Right atrium auricular region (tissue), 2 donors: ENCODE results near the gene MESP2. TPM values are rescaled to one million over a fixed set of nuclear protein-coding genes. Genes with fewer than 3 reads are reported as not detected.
A peak's percentile ranks its signal among the peaks of the same experiment; 100 is the strongest.

Experiments
- DNase-seq: peaks from one replicate; pipeline ENCODE4 v3.0.0-alpha.2; 2019; ENCODE audit warnings: low spot score
- H3K27ac ChIP-seq, 2 donors: fragments of 200-600 bp; sonication (generic); 1 replicate in 1 of 2; 2 replicates in 1 of 2; pipeline ENCODE4 v1.5.1; 2016 to 2019
- H3K27me3 ChIP-seq, 2 donors: fragments of 200-600 bp; sonication (generic); one replicate each; pipeline versions ENCODE4 v1.5.1 to v1.6.0; 2017 to 2019
- H3K36me3 ChIP-seq: fragments of 200-600 bp; sonication (generic); one replicate; pipeline ENCODE4 v1.5.1; 2016
- H3K4me1 ChIP-seq, 2 donors: fragments of 200-600 bp; sonication (generic); one replicate each; pipeline versions ENCODE4 v1.5.1 to v1.6.0; 2017 to 2019
- H3K4me3 ChIP-seq, 2 donors: fragments of 200-600 bp; sonication (generic); 1 replicate in 1 of 2; 2 replicates in 1 of 2; pipeline ENCODE4 v1.5.1; 2017 to 2019; ENCODE audit warnings: mild to moderate bottlenecking in 1 of 2, moderate library complexity in 1 of 2
- H3K9me3 ChIP-seq, 2 donors: fragments of 200-600 bp; sonication (generic); one replicate each; pipeline ENCODE4 v1.5.1; 2019
- CTCF ChIP-seq, 2 donors: fragments of 200-600 bp; sonication (generic); IDR thresholded peaks; one replicate each; pipeline ENCODE4 v1.5.1; 2019; ENCODE audit warnings: antibody characterized with exemption in 2 of 2
- total RNA-seq, 2 donors: library from RNA; depleted of rRNA; stranded (reverse); fragments of >200 nt; gene quantifications; one replicate each; pipeline ENCODE4 v1.1.0, GENCODE V29; 2016

MESP2 gene
- not detected for total RNA-seq

- Histone ChIP-seq H3K36me3 (no peaks in the 10 kb centered on the region), H3K4me1 (peaks cover 0 to 14% of the 10 kb centered on the region in 2 donors), H3K9me3 (no peaks in the 10 kb centered on the region), H3K27me3 (no peaks in the 10 kb centered on the region), H3K27ac (peak within 1 kb of the TSS; percentile 33 to 52), H3K4me3 (peak within 1 kb of the TSS; percentile 21 to 51)
- TF ChIP-seq CTCF (IDR thresholded peaks at IDR 0.05) = peak; percentile 22 to 66
- DNase-seq = peak; percentile 83
Measured at GRCh38 chr15:89776274-89777072, at the start of gene MESP2. Gene MESP2 (plus strand): TSS chr15:89776332. CDS start chr15:89776358, 26 bp downstream.

- no peaks in the 10 kb centered on the region for H3K9me3 ChIP-seq
- peaks cover 0 to 7% of the 10 kb centered on the region in 2 donors for H3K4me1 ChIP-seq
- no peak overlapping the region for H3K4me3 ChIP-seq
- TF ChIP-seq CTCF (IDR thresholded peaks at IDR 0.05) = no peak
- no peaks in the 10 kb centered on the region for H3K36me3 ChIP-seq
- no peak for DNase-seq
- H3K27ac ChIP-seq = peak overlapping the region in 1 of 2 donors; percentile 22
- H3K27me3 ChIP-seq = no peaks in the 10 kb centered on the region
Measured at GRCh38 chr15:89728254-89728653, 47.9 kb upstream of the MESP2 start.

- Histone ChIP-seq H3K4me1 (peaks cover 0 to 7% of the 10 kb centered on the region in 2 donors), H3K36me3 (no peaks in the 10 kb centered on the region), H3K9me3 (no peaks in the 10 kb centered on the region), H3K27ac (no peak overlapping the region), H3K27me3 (no peaks in the 10 kb centered on the region), H3K4me3 (no peak overlapping the region)
- no peak for TF ChIP-seq CTCF (IDR thresholded peaks at IDR 0.05)
- peak; percentile 5 for DNase-seq
Measured at GRCh38 chr15:89731275-89731674, 44.9 kb upstream of the MESP2 start.

GRCh38 chr15:89732451-89733172, 43.5 kb upstream of the MESP2 start:
- Histone ChIP-seq H3K9me3 (no peaks in the 10 kb centered on the region), H3K4me3 (no peak overlapping the region), H3K27me3 (no peaks in the 10 kb centered on the region), H3K27ac (no peak overlapping the region), H3K36me3 (no peaks in the 10 kb centered on the region), H3K4me1 (peaks cover 0 to 7% of the 10 kb centered on the region in 2 donors)
- no peak for TF ChIP-seq CTCF (IDR thresholded peaks at IDR 0.05)
- DNase-seq = no peak

- Histone ChIP-seq H3K27ac (no peak overlapping the region), H3K4me1 (no peaks in the 10 kb centered on the region), H3K9me3 (no peaks in the 10 kb centered on the region), H3K4me3 (no peak overlapping the region), H3K36me3 (no peaks in the 10 kb centered on the region), H3K27me3 (no peaks in the 10 kb centered on the region)
- no peak for TF ChIP-seq CTCF (IDR thresholded peaks at IDR 0.05)
- no peak for DNase-seq
Measured at GRCh38 chr15:89735773-89736172, 40.4 kb upstream of the MESP2 start.
